ENCODE measurements around the gene GYPE.
"Not testable (repeated sequence)": the region's sequence is repeated elsewhere in the genome, so short reads cannot be mapped to it uniquely, and the experiment has no call there.

DNA sequence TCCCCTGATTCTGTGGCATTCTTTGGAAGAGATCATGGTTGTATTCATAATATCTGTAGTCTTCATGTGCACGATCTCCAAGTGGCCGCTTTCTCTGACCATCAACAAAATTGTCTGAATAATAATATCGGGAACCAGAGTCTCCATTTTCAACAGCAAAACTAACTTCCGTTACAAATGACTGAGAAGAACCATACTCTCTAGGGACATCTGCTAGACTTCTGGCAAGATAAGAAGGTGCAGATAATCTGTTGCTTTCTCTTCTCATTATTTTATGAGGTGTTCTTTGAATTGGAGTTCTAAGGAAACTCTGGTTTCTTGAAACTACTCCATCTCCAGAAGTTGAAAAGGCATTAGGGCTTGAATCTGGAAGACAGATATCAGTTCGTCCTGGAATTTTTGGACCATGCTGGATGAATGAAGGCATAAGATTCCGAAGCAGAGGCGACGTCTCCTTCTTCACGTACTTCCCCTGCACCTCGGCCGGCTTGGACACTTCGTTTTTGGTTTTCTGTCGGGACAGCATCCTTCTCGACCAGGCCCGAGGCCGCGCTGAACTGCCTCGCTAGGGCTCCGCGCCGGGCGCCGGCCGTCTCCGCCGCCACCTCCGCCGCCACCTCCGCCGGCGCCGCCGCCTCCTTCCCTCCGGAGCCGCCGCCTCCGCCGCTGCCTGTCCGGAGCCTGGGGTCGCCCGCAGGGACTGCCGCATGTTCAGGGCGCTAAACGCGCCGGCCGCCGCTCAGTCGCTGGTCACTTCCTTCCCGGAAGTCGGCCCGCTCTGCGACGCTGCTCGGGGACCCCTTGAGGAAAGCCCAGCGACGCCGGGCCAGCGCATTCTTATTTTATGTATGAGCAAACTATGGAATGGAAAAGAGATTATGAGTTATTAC lies 6.4 kb upstream of the GYPE start:
- TF ChIP-seq, protein P1, sequence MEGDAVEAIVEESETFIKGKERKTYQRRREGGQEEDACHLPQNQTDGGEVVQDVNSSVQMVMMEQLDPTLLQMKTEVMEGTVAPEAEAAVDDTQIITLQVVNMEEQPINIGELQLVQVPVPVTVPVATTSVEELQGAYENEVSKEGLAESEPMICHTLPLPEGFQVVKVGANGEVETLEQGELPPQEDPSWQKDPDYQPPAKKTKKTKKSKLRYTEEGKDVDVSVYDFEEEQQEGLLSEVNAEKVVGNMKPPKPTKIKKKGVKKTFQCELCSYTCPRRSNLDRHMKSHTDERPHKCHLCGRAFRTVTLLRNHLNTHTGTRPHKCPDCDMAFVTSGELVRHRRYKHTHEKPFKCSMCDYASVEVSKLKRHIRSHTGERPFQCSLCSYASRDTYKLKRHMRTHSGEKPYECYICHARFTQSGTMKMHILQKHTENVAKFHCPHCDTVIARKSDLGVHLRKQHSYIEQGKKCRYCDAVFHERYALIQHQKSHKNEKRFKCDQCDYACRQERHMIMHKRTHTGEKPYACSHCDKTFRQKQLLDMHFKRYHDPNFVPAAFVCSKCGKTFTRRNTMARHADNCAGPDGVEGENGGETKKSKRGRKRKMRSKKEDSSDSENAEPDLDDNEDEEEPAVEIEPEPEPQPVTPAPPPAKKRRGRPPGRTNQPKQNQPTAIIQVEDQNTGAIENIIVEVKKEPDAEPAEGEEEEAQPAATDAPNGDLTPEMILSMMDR (IDR thresholded peaks at IDR 0.05), result not testable (repeated sequence)
- not testable (repeated sequence) for TF ChIP-seq POLR2A (IDR thresholded peaks at IDR 0.05)

All from adrenal gland (tissue), 5 donors.